Fibroblast of lung (primary cell): ENCODE data around the gene VAV2.

ENCODE experiments used
- EZH2 ChIP-seq: IDR thresholded peaks from 2 replicates; pipeline ENCODE4 v1.5.1; 2012; ENCODE audit warnings: low read length, control low read depth, mild to moderate bottlenecking; ENCODE audit errors: missing control alignments
- TF ChIP-seq, protein P1 (sequence below), 2 donors: IDR thresholded peaks in 1 of 2; conservative IDR thresholded peaks in 1 of 2; 1 replicate in 1 of 2; 2 replicates in 1 of 2; pipeline ENCODE4 v1.5.1; 2011 to 2012; ENCODE audit warnings: low read length in 2 of 2, control low read depth in 1 of 2, inconsistent platforms in 1 of 2, low read depth in 1 of 2, mild to moderate bottlenecking in 1 of 2

DNA sequence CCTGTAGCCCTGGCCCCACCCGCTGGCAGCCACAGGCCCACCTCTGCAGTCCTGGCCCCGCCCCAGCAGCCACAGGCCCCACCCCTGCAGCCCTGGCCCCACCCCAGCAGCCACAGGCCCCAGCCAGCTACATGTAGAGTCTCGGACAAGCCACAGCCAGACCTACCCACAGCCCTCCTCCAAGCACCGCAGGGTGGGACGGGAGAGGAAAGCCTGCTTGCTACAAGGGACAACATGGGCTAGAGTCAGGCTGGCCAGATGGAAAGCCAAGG is 204.4 kb downstream of the VAV2 start:
- TF ChIP-seq, protein P1, sequence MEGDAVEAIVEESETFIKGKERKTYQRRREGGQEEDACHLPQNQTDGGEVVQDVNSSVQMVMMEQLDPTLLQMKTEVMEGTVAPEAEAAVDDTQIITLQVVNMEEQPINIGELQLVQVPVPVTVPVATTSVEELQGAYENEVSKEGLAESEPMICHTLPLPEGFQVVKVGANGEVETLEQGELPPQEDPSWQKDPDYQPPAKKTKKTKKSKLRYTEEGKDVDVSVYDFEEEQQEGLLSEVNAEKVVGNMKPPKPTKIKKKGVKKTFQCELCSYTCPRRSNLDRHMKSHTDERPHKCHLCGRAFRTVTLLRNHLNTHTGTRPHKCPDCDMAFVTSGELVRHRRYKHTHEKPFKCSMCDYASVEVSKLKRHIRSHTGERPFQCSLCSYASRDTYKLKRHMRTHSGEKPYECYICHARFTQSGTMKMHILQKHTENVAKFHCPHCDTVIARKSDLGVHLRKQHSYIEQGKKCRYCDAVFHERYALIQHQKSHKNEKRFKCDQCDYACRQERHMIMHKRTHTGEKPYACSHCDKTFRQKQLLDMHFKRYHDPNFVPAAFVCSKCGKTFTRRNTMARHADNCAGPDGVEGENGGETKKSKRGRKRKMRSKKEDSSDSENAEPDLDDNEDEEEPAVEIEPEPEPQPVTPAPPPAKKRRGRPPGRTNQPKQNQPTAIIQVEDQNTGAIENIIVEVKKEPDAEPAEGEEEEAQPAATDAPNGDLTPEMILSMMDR (conservative IDR thresholded peaks at IDR 0.05 in 1 of 2, IDR thresholded peaks at IDR 0.05 in 1 of 2; ENCODE audit: low read depth in 1 of 2, low read length in 2 of 2): no peak
- TF ChIP-seq EZH2: no peak
